Measurements from ENCODE around the gene ZNF521. TPM values are rescaled to one million over a fixed set of nuclear protein-coding genes. Genes with fewer than 3 reads are reported as not detected.

The ZNF521 gene
- total RNA-seq, 1 donor from 2014 or later = 51.4 TPM

- no peak for DNase-seq (ENCODE audit: low spot score in 2 of 2, unreplicated experiment in 2 of 2)
- TF ChIP-seq CTCF (IDR thresholded peaks at IDR 0.05; ENCODE audit: unreplicated experiment) = no peak
- Mint-ChIP-seq H3K36me3 (peaks cover 6% of the 10 kb centered on the region), H3K9me3 (peaks cover 4% of the 10 kb centered on the region), H3K27ac (no peak overlapping the region), H3K4me1 (peaks cover 32% of the 10 kb centered on the region), H3K27me3 (ENCODE audit: low read depth) (no peaks in the 10 kb centered on the region), H3K4me3 (no peak overlapping the region)
Observed at GRCh38 chr18:25146512-25146910, 205.5 kb downstream of the ZNF521 start.

- no peak for DNase-seq (ENCODE audit: low spot score in 2 of 2, unreplicated experiment in 2 of 2)
- peaks cover 32% of the 10 kb centered on the region for H3K4me1 Mint-ChIP-seq
- H3K27ac Mint-ChIP-seq = no peak overlapping the region
- peaks cover under 1% of the 10 kb centered on the region for H3K9me3 Mint-ChIP-seq
- peaks cover under 1% of the 10 kb centered on the region for H3K36me3 Mint-ChIP-seq
- TF ChIP-seq CTCF (IDR thresholded peaks at IDR 0.05; ENCODE audit: unreplicated experiment) = no peak
- H3K4me3 Mint-ChIP-seq = no peak overlapping the region
- no peaks in the 10 kb centered on the region for H3K27me3 Mint-ChIP-seq (ENCODE audit: low read depth)
Observed at GRCh38 chr18:25145731-25146511, 206.0 kb downstream of the ZNF521 start.

- Mint-ChIP-seq H3K4me3 (no peak overlapping the region), H3K4me1 (peaks cover 42% of the 10 kb centered on the region), H3K36me3 (no peaks in the 10 kb centered on the region), H3K27me3 (ENCODE audit: low read depth) (no peaks in the 10 kb centered on the region), H3K27ac (peak overlapping the region; percentile 35), H3K9me3 (no peaks in the 10 kb centered on the region)
- no peak for DNase-seq (ENCODE audit: low spot score in 2 of 2, unreplicated experiment in 2 of 2)
- no peak for TF ChIP-seq CTCF (IDR thresholded peaks at IDR 0.05; ENCODE audit: unreplicated experiment)
Observed at GRCh38 chr18:25144820-25145219, 207.1 kb downstream of the ZNF521 start.

- Mint-ChIP-seq H3K27ac (no peak overlapping the region), H3K27me3 (ENCODE audit: low read depth) (no peaks in the 10 kb centered on the region), H3K4me1 (peaks cover 27% of the 10 kb centered on the region), H3K9me3 (no peaks in the 10 kb centered on the region), H3K36me3 (no peaks in the 10 kb centered on the region), H3K4me3 (no peak overlapping the region)
- no peak for DNase-seq (ENCODE audit: low spot score in 2 of 2, unreplicated experiment in 2 of 2)
- no peak for TF ChIP-seq CTCF (IDR thresholded peaks at IDR 0.05; ENCODE audit: unreplicated experiment)
Observed at GRCh38 chr18:25141886-25142285, 210.1 kb downstream of the ZNF521 start.

GRCh38 chr18:25141399-25141798, 210.6 kb downstream of the ZNF521 start:
- no peak for TF ChIP-seq CTCF (IDR thresholded peaks at IDR 0.05; ENCODE audit: unreplicated experiment)
- Mint-ChIP-seq H3K36me3 (no peaks in the 10 kb centered on the region), H3K27ac (no peak overlapping the region), H3K4me3 (no peak overlapping the region), H3K9me3 (no peaks in the 10 kb centered on the region), H3K27me3 (ENCODE audit: low read depth) (no peaks in the 10 kb centered on the region), H3K4me1 (peaks cover 27% of the 10 kb centered on the region)
- DNase-seq (ENCODE audit: low spot score in 2 of 2, unreplicated experiment in 2 of 2) = no peak

All from mesothelial cell of epicardium (in vitro differentiated cells).